ENCODE results near the gene KAZN.

GRCh38 chr1:14745001-14745720, 146.7 kb downstream of the KAZN start:
- TF ChIP-seq CTCF (IDR thresholded peaks at IDR 0.05) = no peak
- no peak for TF ChIP-seq POLR2A (IDR thresholded peaks at IDR 0.05)
- TF ChIP-seq POLR2AphosphoS5 (IDR thresholded peaks at IDR 0.05) = no peak
